ES-I3 (cell line): Measurements from ENCODE around the gene PON1.
A peak's percentile ranks its signal among the peaks of the same experiment; 100 is the strongest.

Source experiments
- H3K36me3 ChIP-seq: 2 replicates; pipeline ENCODE4 v1.6.1; 2013; ENCODE audit warnings: mild to moderate bottlenecking, low read length, control low read depth, moderate library complexity; ENCODE audit not compliant: insufficient read depth
- H3K4me1 ChIP-seq: 2 replicates; pipeline ENCODE4 v1.6.1; 2013; ENCODE audit warnings: mild to moderate bottlenecking, control low read depth, low read length; ENCODE audit not compliant: insufficient read depth
- H3K9ac ChIP-seq: 2 replicates; pipeline ENCODE4 v1.6.1; 2013; ENCODE audit warnings: low read depth, mild to moderate bottlenecking, low read length, moderate library complexity
- H3K9me3 ChIP-seq: 2 replicates; pipeline ENCODE4 v1.6.1; 2013; ENCODE audit warnings: mild to moderate bottlenecking, low read length, moderate library complexity; ENCODE audit not compliant: control insufficient read depth, insufficient read depth

Gene PON1

DNA sequence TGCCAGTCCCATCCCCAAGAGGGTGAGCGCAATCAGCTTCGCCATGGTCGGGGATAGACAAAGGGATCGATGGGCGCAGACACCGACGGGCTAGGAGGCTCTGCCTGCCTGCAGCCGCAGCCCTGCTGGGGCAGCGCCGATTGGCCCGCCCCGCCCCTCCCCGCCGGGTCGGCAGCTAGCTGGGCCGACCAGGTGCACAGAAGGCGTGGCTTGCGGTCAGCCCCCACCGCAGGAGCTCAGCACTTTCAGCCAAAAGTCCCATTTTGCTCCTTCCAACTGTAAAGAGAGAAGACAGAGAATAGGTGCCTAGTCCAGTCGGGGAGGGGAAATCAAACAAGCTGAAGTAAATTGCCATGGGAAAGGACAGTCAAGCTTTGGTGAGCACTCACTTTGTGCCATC, at the start of gene PON1:
Gene PON1, minus strand, starts transcription at position 102 of the 400 bp plus-strand sequence. Its CDS starts 57 bp downstream, at position 45.
- Histone ChIP-seq H3K9ac (peak within 1 kb of the TSS; percentile 37; the same call in 1 of the 2 replicates), H3K4me1 (no peaks in the 10 kb centered on the region), H3K36me3 (no peaks in the 10 kb centered on the region), H3K9me3 (no peaks in the 10 kb centered on the region)

DNA sequence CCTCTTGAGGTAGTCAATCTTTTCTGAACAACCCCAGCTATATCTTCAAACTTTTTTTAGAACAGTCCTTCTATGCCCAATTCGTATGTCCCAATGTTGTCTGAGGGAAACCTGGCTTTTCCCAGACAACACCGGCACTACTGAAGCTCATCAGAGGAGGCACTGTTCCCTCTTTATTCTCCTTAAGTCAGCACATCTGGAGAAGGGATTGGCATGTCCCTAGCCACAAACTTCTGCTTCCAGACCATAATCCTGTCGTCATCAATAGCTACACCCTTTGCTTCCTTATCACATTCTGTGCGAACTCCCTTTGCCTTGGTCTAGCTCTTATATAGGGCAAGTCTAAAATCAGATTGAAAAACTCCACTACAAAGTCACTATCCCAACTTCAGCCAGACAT, 49.0 kb upstream of the PON1 start:
- H3K9me3 ChIP-seq, result peaks cover 2% of the 10 kb centered on the region; the same call in 1 of the 2 replicates
- no peaks in the 10 kb centered on the region for H3K4me1 ChIP-seq
- no peak overlapping the region for H3K9ac ChIP-seq
- no peaks in the 10 kb centered on the region for H3K36me3 ChIP-seq

- H3K9ac ChIP-seq, result no peak overlapping the region
- H3K9me3 ChIP-seq, result no peaks in the 10 kb centered on the region
Measured at GRCh38 chr7:95368235-95368634, 43.9 kb upstream of the PON1 start.

DNA sequence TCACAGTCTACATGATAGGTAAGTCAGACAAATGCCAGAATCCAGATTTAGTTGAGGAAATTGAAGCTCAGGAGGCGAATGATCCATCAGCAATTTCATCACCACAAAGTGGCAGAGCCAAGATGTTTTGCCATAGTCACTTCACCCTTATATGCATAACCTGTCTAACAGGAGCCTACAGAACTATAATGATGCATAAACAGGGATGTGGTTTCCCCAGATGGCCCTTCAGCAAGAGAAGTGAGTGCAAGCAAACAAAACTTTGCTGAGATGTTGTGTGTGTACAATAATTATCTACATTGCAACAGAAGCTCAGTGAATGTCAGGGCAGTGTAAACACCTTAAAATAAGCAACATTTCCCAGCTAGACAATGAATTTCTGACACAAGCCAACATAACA, 43.3 kb upstream of the PON1 start:
- Histone ChIP-seq H3K4me1 (no peaks in the 10 kb centered on the region), H3K9ac (no peak overlapping the region), H3K9me3 (no peaks in the 10 kb centered on the region), H3K36me3 (no peaks in the 10 kb centered on the region)

More at GRCh38 chr7:95368235-95368634, 43.9 kb upstream of the PON1 start:
- Histone ChIP-seq H3K36me3 (no peaks in the 10 kb centered on the region), H3K4me1 (no peaks in the 10 kb centered on the region)

GRCh38 chr7:95365151-95365550, 40.8 kb upstream of the PON1 start:
- no peaks in the 10 kb centered on the region for H3K36me3 ChIP-seq
- H3K9me3 ChIP-seq, result no peaks in the 10 kb centered on the region
- no peak overlapping the region for H3K9ac ChIP-seq

DNA sequence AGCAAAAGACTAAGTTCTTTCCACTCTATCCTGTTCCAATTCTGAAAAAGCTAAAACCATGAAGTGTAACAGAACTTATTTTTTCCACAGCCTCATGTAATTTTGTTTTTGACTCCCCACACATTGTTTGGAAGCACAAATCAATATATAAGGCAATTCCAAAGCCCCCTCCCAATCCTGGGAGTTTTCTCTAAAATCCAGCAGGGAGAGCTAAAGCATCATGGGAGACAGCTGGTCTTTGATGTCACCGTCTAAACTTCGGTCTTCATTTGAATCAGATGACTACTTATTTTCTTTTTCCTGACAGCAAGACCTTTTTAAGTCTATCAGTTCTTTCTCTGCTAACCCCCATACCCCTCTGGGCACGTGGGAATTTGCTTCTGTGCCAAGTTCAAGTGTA, 33.3 kb upstream of the PON1 start:
- Histone ChIP-seq H3K4me1 (no peaks in the 10 kb centered on the region), H3K9ac (no peak overlapping the region), H3K9me3 (no peaks in the 10 kb centered on the region), H3K36me3 (no peaks in the 10 kb centered on the region)

More at GRCh38 chr7:95365151-95365550, 40.8 kb upstream of the PON1 start:
- no peaks in the 10 kb centered on the region for H3K4me1 ChIP-seq

DNA sequence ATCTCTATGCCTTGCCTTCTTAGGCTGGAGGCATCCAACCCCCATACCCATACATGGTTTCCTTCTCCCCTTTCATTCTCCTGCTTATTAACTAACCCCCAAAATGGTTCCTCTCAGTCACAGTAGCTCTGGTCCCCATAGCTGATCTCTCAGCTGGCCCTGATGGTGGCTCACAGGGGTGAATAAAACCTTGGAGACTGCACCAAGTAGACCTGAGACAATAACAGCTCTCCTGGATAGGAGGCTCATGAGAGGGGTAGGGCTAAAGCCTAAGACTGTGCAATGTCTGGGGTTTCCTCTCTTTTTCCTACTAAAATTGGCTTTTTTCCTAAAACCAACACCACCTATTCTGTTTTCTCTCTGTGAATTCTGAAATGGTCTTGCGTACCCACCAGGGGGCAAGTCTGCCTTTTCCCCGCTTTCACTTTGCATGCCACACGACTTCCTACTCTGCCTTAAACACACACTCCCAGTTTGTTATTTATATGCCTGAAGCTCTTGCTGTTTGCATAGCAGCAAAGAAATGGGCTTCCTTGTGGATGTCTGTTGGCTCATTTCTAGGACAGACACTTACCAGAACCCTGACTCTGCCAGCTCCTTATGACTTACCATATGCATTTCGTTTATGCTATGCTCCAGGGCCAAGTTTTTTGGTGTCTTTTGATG, 18.4 kb upstream of the PON1 start:
- H3K9ac ChIP-seq, result no peak overlapping the region
- peaks cover 10% of the 10 kb centered on the region; the same call in 1 of the 2 replicates for H3K4me1 ChIP-seq
- H3K9me3 ChIP-seq, result no peaks in the 10 kb centered on the region
- no peaks in the 10 kb centered on the region for H3K36me3 ChIP-seq

- Histone ChIP-seq H3K4me1 (peaks cover 10% of the 10 kb centered on the region; the same call in 1 of the 2 replicates), H3K36me3 (no peaks in the 10 kb centered on the region), H3K9ac (no peak overlapping the region), H3K9me3 (no peaks in the 10 kb centered on the region)
Measured at GRCh38 chr7:95342029-95342428, 17.7 kb upstream of the PON1 start.

DNA sequence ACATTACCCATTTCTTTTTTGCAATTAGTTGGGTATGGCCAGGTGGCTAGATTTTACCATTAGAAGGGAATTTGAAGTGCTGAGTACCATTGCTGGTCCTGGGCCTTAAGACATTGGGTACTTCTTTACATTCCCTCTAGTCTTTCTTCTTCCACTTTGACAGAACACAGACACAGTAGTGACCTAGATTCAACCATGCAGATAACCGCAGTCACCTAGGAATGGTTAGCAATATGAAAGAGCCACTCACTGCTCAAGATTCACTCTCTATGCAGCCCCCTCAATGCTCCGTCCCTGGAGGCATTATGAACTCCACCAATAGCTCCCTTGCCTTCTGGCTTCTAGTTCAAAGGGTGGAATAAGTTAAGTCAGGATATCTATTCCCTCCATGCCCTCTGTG, 16.2 kb upstream of the PON1 start:
- no peaks in the 10 kb centered on the region for H3K36me3 ChIP-seq
- H3K9me3 ChIP-seq, result no peaks in the 10 kb centered on the region
- H3K9ac ChIP-seq, result no peak overlapping the region
- peaks cover 10% of the 10 kb centered on the region; the same call in 1 of the 2 replicates for H3K4me1 ChIP-seq

DNA sequence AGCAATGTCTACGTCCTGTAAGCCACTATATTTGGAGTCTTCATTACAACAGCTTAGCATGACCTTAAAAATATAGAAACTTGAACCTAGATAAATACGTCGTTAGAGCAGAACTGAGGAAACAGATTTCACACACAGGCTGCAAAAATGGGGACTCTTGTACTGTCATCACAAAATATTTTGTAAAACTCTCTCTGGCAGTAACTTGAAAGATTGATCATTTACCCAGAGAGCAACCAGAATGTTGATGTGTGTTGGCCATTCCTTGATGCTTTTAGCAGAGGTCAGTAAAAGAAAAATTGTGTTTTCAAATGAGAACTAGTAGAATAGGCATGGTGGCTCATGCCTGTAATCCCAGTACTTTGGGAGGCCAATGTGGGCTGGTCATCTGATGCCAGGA, 14.5 kb upstream of the PON1 start:
- no peaks in the 10 kb centered on the region for H3K36me3 ChIP-seq
- no peak overlapping the region for H3K9ac ChIP-seq
- no peaks in the 10 kb centered on the region for H3K9me3 ChIP-seq
- peaks cover 10% of the 10 kb centered on the region; the same call in 1 of the 2 replicates for H3K4me1 ChIP-seq

GRCh38 chr7:95335093-95335492, 10.8 kb upstream of the PON1 start:
- H3K9me3 ChIP-seq, result no peaks in the 10 kb centered on the region
- H3K36me3 ChIP-seq, result no peaks in the 10 kb centered on the region
- no peak overlapping the region for H3K9ac ChIP-seq
- H3K4me1 ChIP-seq, result no peaks in the 10 kb centered on the region

- Histone ChIP-seq H3K4me1 (no peaks in the 10 kb centered on the region), H3K9ac (no peak overlapping the region), H3K36me3 (no peaks in the 10 kb centered on the region), H3K9me3 (no peaks in the 10 kb centered on the region)
Measured at GRCh38 chr7:95334447-95334846, 10.1 kb upstream of the PON1 start.

DNA sequence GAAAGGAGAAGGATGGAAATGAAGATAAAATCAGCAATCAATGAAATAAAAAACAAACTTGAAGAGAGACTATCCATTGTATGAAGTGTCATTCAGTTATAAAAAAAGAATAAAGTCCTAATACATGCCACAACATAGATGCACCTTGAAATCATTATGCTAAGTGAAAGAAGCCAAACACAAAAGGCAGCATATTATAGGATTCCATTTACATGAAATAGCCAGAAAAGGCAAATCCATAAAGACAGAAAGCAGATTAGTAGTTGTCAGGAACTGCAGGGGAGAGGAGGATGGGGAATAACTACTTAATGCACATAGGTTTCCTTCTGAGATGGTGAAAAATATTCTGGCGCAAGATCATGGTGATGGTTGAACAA, 6.6 kb upstream of the PON1 start:
- H3K36me3 ChIP-seq, result no peaks in the 10 kb centered on the region
- H3K9ac ChIP-seq, result no peak overlapping the region
- H3K9me3 ChIP-seq, result no peaks in the 10 kb centered on the region
- no peaks in the 10 kb centered on the region for H3K4me1 ChIP-seq

GRCh38 chr7:95330204-95330960, 6.0 kb upstream of the PON1 start:
- no peaks in the 10 kb centered on the region for H3K4me1 ChIP-seq
- H3K9me3 ChIP-seq, result no peaks in the 10 kb centered on the region
- H3K9ac ChIP-seq, result no peak overlapping the region
- H3K36me3 ChIP-seq, result no peaks in the 10 kb centered on the region

- no peaks in the 10 kb centered on the region for H3K9me3 ChIP-seq
- H3K36me3 ChIP-seq, result no peaks in the 10 kb centered on the region
- no peaks in the 10 kb centered on the region for H3K4me1 ChIP-seq
- no peak overlapping the region for H3K9ac ChIP-seq
Measured at GRCh38 chr7:95327356-95327755, 3.0 kb upstream of the PON1 start.
